ENCODE results near the gene SRPRA. TPM values are rescaled to one million over a fixed set of nuclear protein-coding genes. Genes with fewer than 3 reads are reported as not detected.

The SRPRA gene
- total RNA-seq, 1 donor from 2014 or later, result 86.2 TPM

- no peak for TF ChIP-seq CTCF (IDR thresholded peaks at IDR 0.05; ENCODE audit: insufficient read depth, low read length, poor library complexity, severe bottlenecking)
- Histone ChIP-seq H3K36me3 (ENCODE audit: control insufficient read depth, insufficient read depth, low read length) (no peaks in the 10 kb centered on the region), H3K4me3 (ENCODE audit: low read depth, low read length) (no peak overlapping the region), H3K27me3 (ENCODE audit: control insufficient read depth, insufficient read depth, low read length) (no peaks in the 10 kb centered on the region)
- DNase-seq (ENCODE audit: low read depth), result no peak
Measured at GRCh38 chr11:126305699-126306098, 37.0 kb upstream of the SRPRA start.

GRCh38 chr11:126304457-126305075, 35.9 kb upstream of the SRPRA start:
- H3K27me3 ChIP-seq (ENCODE audit: control insufficient read depth, insufficient read depth, low read length), result no peaks in the 10 kb centered on the region
- H3K4me3 ChIP-seq (ENCODE audit: low read depth, low read length), result peak overlapping the region; percentile 64
- no peak for DNase-seq (ENCODE audit: low read depth)
- H3K36me3 ChIP-seq (ENCODE audit: control insufficient read depth, insufficient read depth, low read length), result no peaks in the 10 kb centered on the region
- TF ChIP-seq CTCF (IDR thresholded peaks at IDR 0.05; ENCODE audit: insufficient read depth, low read length, poor library complexity, severe bottlenecking), result no peak

GRCh38 chr11:126303623-126304456, 35.1 kb upstream of the SRPRA start, which contains the start of gene DCPS:
Gene DCPS, plus strand, starts transcription at chr11:126304060. Its CDS starts 21 bp downstream, at chr11:126304081.
- no peak for TF ChIP-seq CTCF (IDR thresholded peaks at IDR 0.05; ENCODE audit: insufficient read depth, low read length, poor library complexity, severe bottlenecking)
- Histone ChIP-seq H3K4me3 (ENCODE audit: low read depth, low read length) (peak within 1 kb of the TSS; percentile 64), H3K36me3 (ENCODE audit: control insufficient read depth, insufficient read depth, low read length) (no peaks in the 10 kb centered on the region), H3K27me3 (ENCODE audit: control insufficient read depth, insufficient read depth, low read length) (no peaks in the 10 kb centered on the region)
- no peak for DNase-seq (ENCODE audit: low read depth)

GRCh38 chr11:126297004-126297403, 28.3 kb upstream of the SRPRA start:
- no peak for TF ChIP-seq CTCF (IDR thresholded peaks at IDR 0.05; ENCODE audit: insufficient read depth, low read length, poor library complexity, severe bottlenecking)
- no peak for DNase-seq (ENCODE audit: low read depth)
- Histone ChIP-seq H3K36me3 (ENCODE audit: control insufficient read depth, insufficient read depth, low read length) (no peaks in the 10 kb centered on the region), H3K4me3 (ENCODE audit: low read depth, low read length) (no peak overlapping the region), H3K27me3 (ENCODE audit: control insufficient read depth, insufficient read depth, low read length) (no peaks in the 10 kb centered on the region)

- Histone ChIP-seq H3K4me3 (ENCODE audit: low read depth, low read length) (no peak overlapping the region), H3K27me3 (ENCODE audit: control insufficient read depth, insufficient read depth, low read length) (no peaks in the 10 kb centered on the region), H3K36me3 (ENCODE audit: control insufficient read depth, insufficient read depth, low read length) (no peaks in the 10 kb centered on the region)
- TF ChIP-seq CTCF (IDR thresholded peaks at IDR 0.05; ENCODE audit: insufficient read depth, low read length, poor library complexity, severe bottlenecking), result no peak
- no peak for DNase-seq (ENCODE audit: low read depth)
Measured at GRCh38 chr11:126293726-126294125, 25.0 kb upstream of the SRPRA start.
